ENCODE measurements around the gene TRAPPC10.
"Not testable (repeated sequence)": the region's sequence is repeated elsewhere in the genome, so short reads cannot be mapped to it uniquely, and the experiment has no call there.

Gene TRAPPC10

GRCh38 chr21:44098964-44099363 is 86.9 kb downstream of the TRAPPC10 start:
- DNase-seq: not testable (repeated sequence)

GRCh38 chr21:44107026-44107501 is 95.0 kb downstream of the TRAPPC10 start, which contains the start of gene PWP2:
PWP2 (plus strand) TSS chr21:44107399; CDS start chr21:44107417, 18 bp downstream.
- DNase-seq: not testable (repeated sequence)

GRCh38 chr21:44107589-44107988 is 95.5 kb downstream of the TRAPPC10 start:
- not testable (repeated sequence) for DNase-seq

GRCh38 chr21:44113702-44114371 is 101.7 kb downstream of the TRAPPC10 start:
- DNase-seq: not testable (repeated sequence)

GRCh38 chr21:44122131-44122530 is 110.0 kb downstream of the TRAPPC10 start:
- DNase-seq: not testable (repeated sequence)

DNA sequence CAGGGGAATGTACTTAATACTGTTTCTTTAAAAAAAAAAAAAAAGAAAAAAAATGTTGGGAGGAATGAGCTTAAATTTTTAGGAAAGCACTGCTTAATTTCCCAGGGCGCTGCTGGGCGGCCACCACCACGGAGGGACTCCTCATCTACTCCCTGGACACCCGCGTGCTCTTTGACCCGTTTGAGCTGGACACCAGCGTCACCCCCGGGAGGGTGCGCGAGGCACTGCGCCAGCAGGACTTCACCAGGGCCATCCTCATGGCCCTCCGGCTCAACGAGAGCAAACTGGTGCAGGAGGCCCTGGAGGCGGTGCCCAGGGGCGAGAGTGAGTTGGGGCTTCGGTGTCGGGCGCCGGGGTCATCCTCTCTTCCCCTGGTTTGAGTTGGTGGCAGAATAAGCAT is 115.7 kb downstream of the TRAPPC10 start:
- not testable (repeated sequence) for DNase-seq

DNA sequence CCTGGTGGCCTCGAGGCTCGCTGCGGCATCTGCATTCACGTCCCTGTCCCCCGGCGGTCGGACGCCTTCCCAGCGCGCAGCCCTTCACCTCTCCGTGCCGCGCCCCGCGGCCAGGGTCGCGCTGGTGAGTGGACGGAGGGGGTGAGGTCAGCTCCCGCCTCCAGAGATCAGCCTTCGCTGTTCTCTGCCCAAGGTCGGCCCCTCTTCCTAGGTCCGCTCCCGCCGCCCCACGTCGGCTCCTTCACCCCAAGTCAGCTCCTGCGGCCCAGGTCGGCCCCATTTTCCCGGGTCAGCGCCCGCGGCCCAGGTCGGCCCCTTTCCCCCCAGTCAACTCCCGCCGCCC is 121.6 kb downstream of the TRAPPC10 start:
- not testable (repeated sequence) for DNase-seq

DNA sequence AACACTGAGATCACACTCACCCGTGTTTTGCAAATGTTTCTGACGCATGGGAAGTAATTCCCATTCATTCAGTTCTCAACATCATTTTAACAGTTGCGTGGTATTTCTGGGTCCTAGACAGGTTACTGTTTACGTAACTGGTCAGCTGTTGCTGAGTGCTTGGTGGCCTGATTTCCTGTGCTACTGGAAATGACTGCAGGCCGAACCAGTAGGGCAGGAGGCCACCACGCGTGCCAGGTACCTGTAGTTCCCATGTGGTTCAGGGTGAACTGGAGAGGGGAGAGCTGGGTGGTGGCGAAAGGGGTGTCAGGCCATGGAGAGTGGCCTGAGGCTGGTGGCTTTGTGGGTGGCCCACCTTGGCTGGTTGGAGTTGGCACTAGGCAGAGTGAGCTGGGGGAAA is 122.6 kb downstream of the TRAPPC10 start:
- DNase-seq: not testable (repeated sequence)

DNA sequence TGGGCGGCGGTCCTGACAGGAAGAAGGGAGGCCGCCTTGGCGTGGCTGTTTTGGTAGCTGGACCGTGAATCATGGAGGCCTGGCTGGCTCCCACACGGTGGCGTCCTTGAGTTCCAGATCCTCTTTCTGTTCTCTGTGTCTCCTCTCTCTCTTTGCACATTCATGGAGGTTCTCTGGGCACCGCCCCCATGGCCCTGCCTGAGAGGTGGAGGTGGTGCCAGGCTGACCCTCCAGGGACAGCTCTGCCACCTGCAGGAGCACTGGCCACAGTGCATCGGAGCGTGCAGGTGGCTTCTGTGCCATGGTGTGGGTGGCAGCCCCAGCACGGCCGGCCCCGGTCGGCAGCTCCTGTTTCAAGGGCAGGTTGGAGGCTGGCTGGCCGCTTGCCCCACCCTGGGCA is 125.9 kb downstream of the TRAPPC10 start:
- not testable (repeated sequence) for DNase-seq

DNA sequence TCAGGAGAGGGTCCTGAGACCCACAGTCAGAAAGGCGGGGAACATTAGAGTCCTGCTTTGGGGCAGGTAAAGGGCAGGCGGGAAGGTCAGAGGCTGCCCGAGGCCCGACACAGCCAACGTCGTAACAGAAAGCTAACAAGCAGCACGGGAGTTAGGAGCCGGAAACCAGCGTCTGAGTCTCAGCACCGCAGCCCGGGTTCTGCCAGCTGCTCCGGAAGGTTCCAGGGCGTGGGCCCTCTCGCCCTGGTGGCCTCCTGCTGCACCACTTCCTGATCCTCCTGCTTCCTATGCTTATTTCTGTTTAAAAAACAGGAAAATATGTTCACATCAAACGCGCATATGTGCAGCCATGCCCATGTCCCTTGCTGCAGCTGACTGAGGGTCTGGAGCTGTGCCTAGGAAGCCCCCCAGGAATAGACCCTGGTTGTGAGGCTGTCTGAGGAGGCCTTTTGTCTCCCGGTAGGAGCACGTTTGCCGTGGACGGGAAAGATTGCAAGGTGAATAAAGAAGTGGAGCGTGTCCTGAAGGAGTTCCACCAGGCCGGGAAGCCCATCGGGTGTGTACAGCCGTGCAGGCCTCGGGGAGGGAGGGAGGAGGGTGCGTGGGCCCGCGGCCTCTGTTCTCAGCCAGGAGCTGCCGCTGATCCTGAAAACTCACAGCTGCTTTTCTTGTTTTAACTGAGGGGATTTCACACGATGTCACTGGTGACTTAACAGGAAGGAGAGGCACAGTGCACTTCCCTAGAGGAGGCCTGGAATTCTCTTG is 127.9 kb downstream of the TRAPPC10 start:
- DNase-seq: not testable (repeated sequence)

- not testable (repeated sequence) for DNase-seq
Measured at GRCh38 chr21:44140552-44140932, 128.4 kb downstream of the TRAPPC10 start.

DNA sequence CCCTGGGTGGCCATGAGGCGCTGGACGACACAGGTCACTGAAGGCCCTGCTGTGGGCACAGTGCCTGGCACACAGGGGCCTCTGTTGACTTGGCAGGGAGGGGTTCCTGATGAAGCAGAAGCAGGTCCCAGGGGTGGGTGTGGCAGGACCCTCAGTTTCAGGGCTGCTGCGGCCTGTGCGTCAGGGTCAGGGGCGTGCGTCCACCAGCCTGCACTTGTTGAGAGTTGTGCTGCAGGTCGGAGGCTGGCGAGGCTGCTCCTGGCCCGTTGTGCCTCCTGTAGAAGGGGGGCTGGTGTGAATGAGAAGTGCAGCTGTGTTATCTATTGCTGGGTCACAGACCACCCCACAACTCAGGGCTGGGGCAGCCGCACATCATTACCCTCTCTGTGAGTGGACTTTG is 130.4 kb downstream of the TRAPPC10 start:
- DNase-seq: not testable (repeated sequence)

- DNase-seq: not testable (repeated sequence)
Measured at GRCh38 chr21:44143380-44143779, 131.3 kb downstream of the TRAPPC10 start.

DNA sequence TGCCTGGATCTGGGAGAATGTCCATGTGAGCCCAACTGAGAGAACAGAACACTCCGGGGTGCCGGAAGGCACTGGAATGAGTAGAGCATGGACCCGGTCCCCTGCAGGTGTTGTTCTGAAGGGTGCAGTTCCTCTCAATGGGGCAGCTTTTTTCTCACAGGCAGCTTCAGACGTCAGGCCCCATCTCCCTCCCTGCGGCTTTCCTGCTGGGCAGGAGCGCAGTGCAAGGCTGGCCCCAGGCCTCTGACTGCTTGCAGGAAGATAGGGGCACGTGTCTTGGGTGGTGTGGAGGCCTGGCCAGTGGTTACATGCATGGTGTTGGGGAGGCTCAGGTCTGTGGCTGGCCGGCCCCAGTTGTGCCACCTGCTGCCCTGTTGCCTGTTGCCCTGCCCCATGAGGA is 131.9 kb downstream of the TRAPPC10 start:
- DNase-seq: not testable (repeated sequence)

- DNase-seq: not testable (repeated sequence)
Measured at GRCh38 chr21:44144784-44145602, 132.9 kb downstream of the TRAPPC10 start.

- DNase-seq: not testable (repeated sequence)
Measured at GRCh38 chr21:44145616-44146015, 133.5 kb downstream of the TRAPPC10 start.

DNA sequence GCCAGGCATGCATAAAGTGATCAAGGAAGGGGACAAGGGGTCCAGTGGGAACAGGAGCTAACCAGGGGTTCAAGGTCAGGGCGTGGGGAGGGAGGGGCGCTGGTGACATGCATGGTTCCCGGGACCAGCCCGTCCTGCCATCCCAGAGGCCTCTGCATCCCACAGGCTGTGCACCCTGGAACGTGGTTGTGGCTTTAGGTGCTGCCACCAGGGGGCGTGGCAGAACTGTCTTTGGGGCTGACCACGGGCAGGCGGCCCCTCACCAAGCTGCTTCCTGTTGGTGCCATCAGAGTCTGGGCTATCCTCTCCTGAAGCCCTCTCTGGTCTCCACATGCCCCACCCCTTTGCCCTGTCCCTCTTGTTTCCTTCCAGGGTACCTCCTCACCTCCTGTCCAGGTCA is 135.0 kb downstream of the TRAPPC10 start:
- DNase-seq: not testable (repeated sequence)

- DNase-seq: not testable (repeated sequence)
Measured at GRCh38 chr21:44150255-44150654, 138.1 kb downstream of the TRAPPC10 start.

DNA sequence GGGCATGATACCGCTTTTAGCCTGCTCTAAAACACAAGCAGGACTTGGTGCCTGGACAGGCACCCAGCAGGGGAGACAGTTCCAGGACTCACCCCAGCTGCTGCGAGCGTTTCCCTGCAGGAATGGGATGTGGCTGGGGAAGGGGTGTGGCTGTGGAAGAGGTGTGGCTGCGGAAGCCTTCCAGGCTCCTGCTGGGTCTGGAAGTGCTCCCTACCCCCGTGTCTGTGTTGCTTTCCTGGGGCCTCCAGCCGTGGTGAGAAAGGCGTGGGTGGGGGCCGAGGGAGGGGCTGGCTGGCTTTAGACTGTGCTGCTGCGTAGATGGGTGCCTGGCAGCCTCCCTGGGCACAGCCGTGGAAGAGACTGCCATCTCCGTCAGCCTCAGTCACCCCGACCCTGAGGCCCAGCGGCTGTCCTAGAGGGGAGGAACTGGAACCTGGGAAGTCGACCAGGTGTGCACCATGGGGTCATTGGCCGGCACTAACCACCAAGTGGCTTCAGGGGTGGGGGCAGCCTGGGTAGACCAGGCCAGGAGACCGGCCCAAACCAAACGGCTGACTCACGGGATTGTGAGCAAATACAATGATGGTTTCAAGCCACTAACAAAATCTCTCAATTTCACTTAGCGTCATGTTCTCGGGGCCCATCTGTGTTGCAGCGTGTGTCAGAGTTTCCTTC is 141.2 kb downstream of the TRAPPC10 start:
- DNase-seq: not testable (repeated sequence)

GRCh38 chr21:44153889-44154228 is 141.8 kb downstream of the TRAPPC10 start:
- DNase-seq: not testable (repeated sequence)

- not testable (repeated sequence) for DNase-seq
Measured at GRCh38 chr21:44154816-44155230, 142.7 kb downstream of the TRAPPC10 start.

GRCh38 chr21:44155231-44155993 is 143.3 kb downstream of the TRAPPC10 start:
- DNase-seq: not testable (repeated sequence)

All from 8988T (cell line).